ENCODE measurements around the gene MOCOS.

- TF ChIP-seq POLR2A (IDR thresholded peaks at IDR 0.05), result no peak
- no peak for TF ChIP-seq CTCF (IDR thresholded peaks at IDR 0.05)
These were observed 67.9 kb downstream of the MOCOS start for GRCh38 chr18:36255072-36255698.

All from vagina (tissue), 2 donors.